Fibroblast of skin of scalp (primary cell): ENCODE measurements around the gene TRAPPC6A.

ENCODE experiments used
- DNase-seq: peaks from one replicate; pipeline ENCODE4 v3.0.0-alpha.2; 2013

Gene TRAPPC6A

GRCh38 chr19:45186509-45187334, 8.7 kb upstream of the TRAPPC6A start:
- DNase-seq: no peak

- no peak for DNase-seq
These were observed 6.1 kb upstream of the TRAPPC6A start for GRCh38 chr19:45184115-45184514.

- no peak for DNase-seq
These were observed 4.7 kb upstream of the TRAPPC6A start for GRCh38 chr19:45182758-45183157.

- DNase-seq: no peak
These were observed 2.9 kb upstream of the TRAPPC6A start for GRCh38 chr19:45180936-45181335.

- no peak for DNase-seq
These were observed 1.9 kb upstream of the TRAPPC6A start for GRCh38 chr19:45179892-45180370.

GRCh38 chr19:45179072-45179891, 1.2 kb upstream of the TRAPPC6A start:
- DNase-seq: peak; percentile 30

- peak; percentile 100 for DNase-seq
These were observed 430 bp upstream of the TRAPPC6A start, which contains the start of gene BLOC1S3 for GRCh38 chr19:45178262-45179071. Gene BLOC1S3, plus strand, starts transcription at chr19:45178784. Its CDS starts 513 bp downstream, at chr19:45179297.

- DNase-seq: no peak
These were observed 2.3 kb downstream of the TRAPPC6A start for GRCh38 chr19:45175515-45176345.

GRCh38 chr19:45173816-45174215, 4.2 kb downstream of the TRAPPC6A start:
- DNase-seq: no peak

- no peak for DNase-seq
These were observed 5.3 kb downstream of the TRAPPC6A start for GRCh38 chr19:45172611-45173208.

GRCh38 chr19:45172173-45172572, 5.9 kb downstream of the TRAPPC6A start:
- no peak for DNase-seq

- no peak for DNase-seq
These were observed 6.8 kb downstream of the TRAPPC6A start for GRCh38 chr19:45171211-45171623.

- DNase-seq: no peak
These were observed 7.6 kb downstream of the TRAPPC6A start for GRCh38 chr19:45170146-45171106.

GRCh38 chr19:45169602-45170001, 8.4 kb downstream of the TRAPPC6A start:
- DNase-seq: no peak

GRCh38 chr19:45168767-45169351, 9.2 kb downstream of the TRAPPC6A start:
- DNase-seq: no peak

- no peak for DNase-seq
These were observed 11.2 kb downstream of the TRAPPC6A start for GRCh38 chr19:45166723-45167252.

GRCh38 chr19:45164577-45165335, 13.3 kb downstream of the TRAPPC6A start:
- peak; percentile 48 for DNase-seq

GRCh38 chr19:45163751-45164460, 14.1 kb downstream of the TRAPPC6A start:
- no peak for DNase-seq
